ENCODE data around the gene TNFRSF18.

TNFRSF18 gene

DNA sequence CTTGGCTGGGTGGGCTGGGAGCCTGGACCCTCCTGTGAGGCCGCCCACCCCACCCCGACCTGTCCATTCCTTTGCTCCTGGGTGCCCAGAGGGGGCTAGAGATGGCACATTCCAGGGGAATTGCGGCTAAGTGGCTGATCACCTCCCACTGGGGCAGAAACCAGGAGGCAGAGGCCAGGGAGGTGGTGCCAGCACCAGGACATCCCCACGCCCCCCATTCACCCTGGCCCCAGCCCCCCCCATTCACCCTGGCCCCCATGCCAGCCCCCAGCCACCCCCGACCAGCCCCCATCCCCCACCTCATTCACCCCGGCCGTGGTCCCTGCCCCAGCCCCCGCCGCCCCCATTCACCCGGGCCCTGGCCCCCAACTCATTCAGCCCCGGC, 33.9 kb upstream of the TNFRSF18 start:
- DNase-seq: no peak

DNA sequence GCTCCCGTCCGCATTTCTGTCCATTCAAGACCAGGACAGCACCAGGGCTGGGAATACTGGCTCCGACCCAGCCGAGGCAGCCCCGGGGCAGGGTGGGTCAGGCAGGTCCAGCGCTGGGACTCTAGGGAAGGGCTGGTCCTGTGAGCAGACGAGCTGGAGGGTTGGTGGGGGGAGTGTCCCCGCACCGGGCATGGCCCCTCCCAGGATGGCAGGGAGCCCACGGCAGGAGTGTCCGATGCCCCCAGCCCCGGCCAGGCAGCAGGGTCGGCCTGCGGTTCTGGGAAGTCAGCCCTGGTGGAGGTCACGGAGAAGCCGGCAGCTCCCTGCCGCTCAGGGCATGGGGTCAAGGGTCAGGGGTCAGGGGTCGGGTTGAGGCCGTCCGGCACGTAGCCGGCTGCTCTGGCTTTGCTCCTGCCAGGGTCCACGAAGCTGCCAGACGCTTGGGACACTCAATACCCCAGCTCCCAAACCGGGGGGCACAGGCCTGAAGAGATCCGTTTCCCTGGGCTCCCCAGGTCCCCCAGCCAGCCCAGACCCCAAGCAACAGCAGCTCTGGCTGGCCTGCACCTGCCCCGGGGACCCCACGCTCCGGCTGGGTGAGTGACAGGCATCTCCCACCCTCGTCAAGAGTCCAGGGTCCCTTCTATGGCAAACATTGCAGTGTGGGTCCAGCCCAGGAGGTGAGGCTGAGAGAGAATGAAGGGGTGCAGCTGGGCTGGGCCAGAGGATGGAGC, 33.4 kb upstream of the TNFRSF18 start:
- DNase-seq: no peak

DNA sequence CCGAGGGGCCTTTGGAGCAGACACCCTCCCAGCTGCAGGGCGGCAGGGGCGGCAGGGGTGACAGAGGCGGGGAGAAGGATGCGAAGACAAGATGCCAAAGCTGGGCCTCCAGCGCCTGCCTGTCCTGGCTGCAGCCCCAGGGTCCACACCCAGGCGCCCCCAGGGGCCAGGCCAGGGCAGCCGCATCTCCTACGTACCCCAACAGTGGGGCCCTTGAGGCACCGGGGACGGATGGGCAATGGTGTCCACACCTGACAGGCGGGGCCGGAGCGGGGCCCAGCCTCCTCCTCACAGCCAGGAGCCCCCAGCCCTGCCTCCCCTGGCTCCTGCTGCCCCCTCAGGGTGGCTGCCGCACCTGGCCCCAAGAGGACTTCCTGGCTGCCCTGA, 32.8 kb upstream of the TNFRSF18 start:
- no peak for DNase-seq

DNA sequence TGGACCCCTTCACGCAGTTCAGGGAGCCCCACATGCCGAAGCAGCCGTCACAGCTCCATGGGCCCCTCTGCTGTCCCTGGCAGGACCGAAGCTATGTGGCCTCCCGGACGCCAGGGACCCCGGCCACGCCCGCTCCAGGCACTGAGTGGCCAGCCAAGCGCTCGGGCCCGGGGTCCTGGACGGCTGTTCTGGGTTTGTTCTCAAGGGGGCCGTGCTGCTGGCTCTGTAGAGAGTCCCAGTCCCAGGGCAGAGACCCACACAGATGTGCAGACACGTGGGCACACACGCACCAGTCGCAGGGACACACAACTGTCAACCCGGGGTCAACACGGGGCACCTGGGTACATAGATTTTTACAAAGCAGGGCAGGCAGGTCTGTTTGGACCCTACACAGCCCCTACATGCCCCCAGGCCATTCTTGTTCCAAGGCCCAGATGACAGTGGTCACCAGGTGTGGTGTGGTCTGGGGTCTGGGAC, 32.3 kb upstream of the TNFRSF18 start:
- no peak for DNase-seq

DNA sequence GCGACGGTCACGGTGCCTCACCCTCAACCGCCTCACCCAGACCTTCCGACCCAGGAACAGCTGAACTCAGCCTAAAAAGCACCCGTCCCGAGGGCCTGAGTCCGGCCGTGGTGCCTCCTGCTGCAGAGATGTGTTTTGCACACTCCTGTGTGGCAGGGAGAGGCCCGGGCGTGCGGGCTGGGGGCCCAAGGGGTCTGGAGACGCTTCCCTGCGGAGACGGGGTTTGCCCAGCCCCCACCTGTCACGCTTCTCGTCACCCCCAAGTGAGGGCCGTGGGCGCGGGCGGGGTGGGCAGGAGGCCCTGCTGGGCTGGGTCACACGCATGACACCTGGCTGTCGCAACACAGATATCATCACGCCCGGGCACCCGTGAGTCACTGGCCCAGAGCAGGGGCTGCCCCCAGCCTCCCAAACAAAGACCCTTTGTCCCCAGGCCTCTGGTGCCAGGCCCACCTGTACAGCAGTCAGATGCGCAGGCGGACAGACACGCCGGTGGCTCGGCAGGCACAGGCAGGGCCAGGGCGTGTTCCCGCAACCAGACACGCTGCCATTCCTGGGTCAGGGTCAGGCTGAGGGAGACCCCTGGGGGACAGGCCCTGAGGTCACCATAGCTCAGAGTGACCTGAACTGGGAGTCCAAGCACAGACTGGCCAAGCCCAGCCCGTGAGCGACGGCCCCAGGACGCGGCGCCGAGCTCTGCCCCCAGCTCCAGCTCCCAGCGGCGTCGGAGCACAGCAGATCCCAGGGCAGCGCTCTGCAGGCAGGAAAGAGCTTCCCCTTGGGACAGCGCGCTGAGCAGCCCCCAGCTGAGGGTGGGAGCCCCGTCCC, 31.7 kb upstream of the TNFRSF18 start:
- no peak for DNase-seq

DNA sequence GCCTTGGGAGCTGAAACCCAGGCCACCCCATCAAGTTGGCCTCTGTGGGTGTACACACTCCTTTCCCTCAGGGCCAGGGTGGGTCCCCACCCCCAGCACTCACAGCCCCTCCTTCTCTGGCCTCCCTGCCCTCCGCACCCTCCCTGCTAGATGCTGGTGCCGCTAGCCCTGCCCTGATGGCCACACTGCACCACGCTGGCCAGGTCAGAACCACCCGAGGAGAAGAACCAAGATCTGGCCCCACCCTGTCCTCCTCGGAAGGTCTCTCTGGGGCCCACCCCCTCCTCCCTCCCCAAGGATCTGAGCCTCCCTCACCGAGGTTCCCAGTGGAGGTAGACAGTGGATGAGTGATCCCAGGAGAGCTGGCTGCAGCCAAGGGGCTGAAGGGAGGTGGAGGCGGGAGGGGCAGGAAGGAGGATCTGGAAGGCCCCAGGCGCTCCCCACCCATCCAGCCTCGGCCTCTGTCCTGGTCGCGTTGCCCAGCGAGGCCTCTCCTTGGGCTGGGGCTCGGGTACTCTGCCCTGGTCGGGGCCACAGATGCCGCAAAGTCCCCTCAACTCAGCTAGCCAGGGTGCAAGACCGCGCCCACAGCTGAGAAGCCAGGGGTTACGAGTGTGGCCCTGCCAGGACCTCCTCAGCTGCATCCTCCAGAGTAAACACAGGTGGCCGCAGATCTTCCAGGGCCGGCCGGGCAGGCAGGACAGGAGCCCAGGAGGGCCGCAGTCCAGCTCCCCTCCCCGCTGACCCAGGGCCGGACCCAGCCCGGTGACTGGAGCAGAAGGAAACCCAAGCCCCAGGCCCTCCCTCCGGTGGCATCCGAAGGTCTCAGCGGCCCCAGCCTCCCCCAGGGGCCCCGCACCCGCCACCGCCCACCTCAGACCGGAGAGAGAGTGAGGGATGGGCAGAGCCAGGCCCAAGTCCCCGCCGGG, 30.8 kb upstream of the TNFRSF18 start:
- DNase-seq: no peak

DNA sequence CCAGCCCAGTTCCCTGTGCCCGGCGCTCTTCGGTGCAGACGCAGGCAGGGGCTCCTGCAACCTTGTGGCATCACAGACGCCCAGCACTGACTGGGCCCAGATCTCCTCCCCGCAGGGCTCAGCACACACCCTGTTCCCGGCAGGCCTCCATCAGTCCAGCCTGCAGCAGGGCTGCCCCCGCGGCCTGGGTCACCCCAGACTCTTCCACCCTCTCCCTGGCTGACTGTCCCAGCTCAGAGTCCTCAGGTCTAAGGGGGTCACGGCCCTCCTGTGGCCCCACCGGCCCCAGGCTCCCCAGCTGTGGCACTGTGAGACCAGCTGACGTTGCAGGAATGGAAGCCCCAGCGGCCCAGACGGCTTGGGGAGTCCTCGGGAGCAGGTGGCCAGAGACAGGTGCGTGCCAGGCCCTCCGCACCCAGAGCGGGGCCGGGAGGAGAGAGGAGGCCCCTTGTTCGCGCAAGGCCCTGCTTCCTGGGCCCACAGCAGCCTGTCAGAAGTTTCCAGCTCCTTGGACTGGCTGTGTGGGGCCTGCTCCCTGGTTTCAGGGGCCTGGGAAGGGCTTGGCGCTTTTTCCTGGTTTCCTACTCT, 29.9 kb upstream of the TNFRSF18 start:
- no peak for DNase-seq

DNA sequence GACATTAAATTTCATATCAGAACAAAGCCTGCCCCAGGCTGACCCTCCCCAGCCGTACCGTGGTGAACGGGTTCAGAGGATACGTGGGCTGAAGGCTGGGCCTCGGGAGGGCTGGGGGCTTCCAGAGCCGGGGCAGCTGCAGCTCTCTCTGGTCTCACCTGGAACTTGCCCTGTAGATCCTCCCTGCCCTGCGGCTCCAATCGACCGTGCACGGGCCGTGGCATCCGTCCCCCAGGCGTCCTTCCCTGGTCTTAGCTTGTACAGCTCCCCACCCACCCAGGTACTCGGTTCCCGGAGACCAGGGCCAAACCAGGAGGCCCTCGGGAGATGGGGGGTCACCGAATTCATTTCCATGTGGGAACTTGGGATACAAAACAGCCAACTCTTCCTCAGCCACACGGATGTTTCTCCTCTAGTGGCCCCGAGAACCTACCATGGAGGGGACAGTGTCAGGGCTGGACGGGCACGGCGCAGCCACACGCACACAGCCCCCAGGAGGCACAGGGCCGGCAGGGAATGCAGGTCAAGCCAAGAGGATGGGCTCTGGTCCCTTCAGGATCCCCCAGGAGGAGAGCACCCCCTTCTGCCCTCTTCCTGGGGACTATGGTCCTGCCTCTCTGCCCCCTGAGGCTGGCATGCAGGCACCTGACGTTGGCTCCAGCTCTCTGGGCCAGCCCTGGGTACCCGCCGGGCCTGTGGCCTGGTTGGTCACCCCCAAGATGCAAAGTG, 28.8 kb upstream of the TNFRSF18 start:
- no peak for DNase-seq

DNA sequence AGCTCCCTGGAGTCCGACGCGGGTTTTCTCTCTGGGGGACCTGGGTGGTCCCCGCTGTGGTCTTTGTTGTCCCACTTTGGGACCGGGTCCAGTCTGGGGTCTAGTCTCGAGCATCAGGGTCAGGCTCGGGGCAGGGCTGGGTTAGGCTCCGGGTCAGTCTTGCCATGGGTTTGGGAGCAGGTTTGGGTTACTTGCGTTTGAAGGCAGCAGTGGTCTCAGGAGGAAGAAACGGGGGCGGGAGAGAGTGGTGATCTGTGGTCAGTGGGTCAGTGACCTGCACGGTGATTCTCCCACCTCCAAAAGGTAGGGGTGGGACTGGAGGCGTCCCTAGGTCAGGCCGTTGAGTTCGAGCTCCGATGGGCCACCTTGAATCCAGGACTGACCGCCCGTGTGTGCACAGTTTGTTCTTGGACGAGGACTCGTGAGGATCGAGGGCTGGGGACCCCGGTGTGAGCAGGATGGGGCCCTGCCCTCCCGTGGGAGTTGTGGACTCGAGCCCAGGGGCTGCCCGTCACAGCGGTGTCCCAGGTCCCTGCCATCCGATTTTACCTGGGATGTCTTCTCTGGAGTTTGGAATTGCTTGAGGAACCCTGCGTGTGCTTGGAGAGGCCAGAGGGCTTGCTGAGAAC, 27.9 kb upstream of the TNFRSF18 start:
- no peak for DNase-seq

DNA sequence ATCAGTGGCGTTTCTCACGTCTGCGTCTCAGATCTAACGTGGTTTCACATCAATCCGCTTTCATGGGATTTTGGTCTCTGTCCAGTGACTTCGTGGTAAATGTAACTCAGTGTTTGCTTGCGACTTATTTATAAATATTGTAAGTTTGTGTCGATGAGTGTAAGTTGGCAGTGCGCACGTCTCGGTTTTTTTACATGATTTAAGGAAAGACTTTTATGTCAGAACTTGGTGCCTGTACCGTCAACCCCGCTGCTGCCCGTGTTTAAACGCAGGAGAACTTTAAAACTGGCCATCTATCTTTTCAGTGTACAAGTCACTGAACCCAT, 27.1 kb upstream of the TNFRSF18 start:
- DNase-seq: no peak

DNA sequence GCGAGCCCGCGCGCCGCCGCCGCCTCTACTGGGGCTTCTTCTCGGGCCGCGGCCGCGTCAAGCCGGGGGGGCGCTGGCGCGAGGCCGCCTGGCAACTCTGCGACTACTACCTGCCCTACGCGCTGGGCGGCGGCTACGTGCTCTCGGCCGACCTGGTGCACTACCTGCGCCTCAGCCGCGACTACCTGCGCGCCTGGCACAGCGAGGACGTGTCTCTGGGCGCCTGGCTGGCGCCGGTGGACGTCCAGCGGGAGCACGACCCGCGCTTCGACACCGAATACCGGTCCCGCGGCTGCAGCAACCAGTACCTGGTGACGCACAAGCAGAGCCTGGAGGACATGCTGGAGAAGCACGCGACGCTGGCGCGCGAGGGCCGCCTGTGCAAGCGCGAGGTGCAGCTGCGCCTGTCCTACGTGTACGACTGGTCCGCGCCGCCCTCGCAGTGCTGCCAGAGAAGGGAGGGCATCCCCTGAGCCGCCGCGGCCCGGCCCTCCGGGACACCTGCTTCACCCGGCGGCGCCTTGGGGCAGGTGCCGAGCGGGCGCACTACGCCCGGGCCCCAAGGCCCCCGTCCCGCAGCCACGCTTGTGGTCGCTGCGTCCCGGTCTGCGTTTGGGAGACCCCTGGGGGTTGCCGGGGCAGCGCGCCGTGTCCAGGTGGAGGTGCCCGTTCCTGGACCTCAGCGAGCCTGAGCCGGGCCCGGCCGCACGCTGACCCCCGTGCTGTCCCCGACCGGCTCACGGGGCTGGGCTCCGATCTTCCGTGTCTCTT, 26.6 kb upstream of the TNFRSF18 start:
- DNase-seq: no peak

DNA sequence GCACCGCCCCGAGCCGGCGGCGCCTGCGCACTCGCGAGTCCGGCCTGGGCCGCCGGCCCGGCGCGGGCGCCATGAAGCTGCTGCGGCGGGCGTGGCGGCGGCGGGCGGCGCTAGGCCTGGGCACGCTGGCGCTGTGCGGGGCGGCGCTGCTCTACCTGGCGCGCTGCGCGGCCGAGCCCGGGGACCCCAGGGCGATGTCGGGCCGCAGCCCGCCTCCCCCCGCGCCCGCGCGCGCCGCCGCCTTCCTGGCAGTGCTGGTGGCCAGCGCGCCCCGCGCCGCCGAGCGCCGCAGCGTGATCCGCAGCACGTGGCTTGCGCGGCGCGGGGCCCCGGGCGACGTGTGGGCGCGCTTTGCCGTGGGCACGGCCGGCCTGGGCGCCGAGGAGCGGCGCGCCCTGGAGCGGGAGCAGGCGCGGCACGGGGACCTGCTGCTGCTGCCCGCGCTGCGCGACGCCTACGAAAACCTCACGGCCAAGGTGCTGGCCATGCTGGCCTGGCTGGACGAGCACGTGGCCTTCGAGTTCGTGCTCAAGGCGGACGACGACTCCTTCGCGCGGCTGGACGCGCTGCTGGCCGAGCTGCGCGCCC, 25.9 kb upstream of the TNFRSF18 start, which contains the start of gene B3GALT6:
Gene B3GALT6, plus strand, starts transcription at position 30 of the 588 bp plus-strand sequence. Its CDS starts 42 bp downstream, at position 72.
- DNase-seq: no peak

DNA sequence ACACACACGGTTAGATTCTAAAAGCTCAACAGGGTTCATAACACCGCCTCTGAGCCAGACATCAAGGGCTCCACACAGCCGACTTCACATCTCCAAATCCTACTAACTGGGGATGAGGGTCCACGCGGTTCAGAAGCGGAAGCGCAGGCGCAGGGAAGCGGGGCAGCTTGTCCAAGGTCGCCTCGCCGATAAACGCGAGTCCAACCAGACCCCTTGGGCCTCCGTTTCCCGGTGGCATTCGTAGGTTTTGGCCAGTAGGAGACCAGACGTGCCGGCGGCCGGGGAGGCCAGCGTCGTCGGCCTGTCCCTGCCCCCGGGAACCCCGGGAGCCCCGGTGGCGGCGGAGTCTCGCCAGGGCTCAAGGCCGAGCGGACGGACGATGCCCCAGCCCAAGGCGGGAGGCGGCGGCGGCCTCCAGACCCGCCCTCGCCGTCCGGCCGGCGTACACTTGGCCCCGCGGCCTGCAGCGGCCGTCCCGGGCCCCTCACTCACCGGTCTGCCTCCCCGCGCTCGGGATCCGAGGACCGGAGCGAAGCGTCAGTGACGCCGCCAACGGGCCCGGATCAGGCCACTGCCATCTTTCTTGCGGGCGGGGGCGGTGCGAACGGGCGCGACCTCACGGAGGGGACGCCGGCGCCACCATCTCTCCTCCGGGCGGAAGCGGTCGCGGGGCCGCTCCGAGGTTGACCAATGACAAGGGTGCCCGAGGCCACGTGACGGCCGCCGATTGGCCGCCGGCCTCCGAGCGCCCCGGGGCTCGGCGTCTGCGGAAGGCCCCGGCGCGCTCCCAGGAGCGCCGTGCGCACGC, 25.2 kb upstream of the TNFRSF18 start, which contains the start of gene SDF4:
Gene SDF4, minus strand, starts transcription at position 602 of the 808 bp plus-strand sequence. CDS start 3,229 bp downstream, outside the sequence.
- peak; percentile 95 for DNase-seq

DNA sequence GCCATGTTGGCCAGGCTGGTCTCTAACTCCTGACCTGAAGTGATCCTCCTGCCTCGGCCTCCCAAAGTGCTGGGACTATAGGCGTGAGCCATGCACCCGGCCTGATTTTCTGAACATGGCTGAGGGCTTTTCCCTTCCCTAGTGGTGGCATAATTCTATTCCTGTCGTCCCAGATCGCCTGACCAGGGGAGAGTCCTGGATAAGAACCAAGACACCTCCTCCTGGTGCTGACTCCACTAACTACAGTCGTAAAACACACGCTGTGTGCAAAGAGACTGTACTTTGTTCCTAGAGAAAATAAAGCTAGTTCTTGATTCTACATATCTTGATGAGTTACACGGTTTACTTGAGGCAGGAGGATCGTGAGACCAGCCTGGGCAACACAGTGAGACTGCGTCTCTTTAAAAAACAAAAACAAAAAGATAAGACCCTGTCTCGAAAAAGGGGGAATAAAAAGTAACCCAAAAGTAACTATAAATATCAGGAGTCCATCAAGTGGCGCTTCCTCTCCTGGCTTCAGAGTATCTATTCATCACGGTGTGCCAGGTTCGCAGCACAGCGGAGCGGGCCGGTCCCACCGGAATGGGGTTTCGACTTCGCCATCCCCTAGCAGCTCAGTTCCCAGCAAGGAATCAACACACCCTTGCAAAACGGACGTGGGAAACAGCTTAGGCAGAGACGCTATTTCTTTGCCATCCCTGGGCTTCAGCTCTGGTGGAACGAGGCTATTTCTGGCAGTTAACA, 24.4 kb upstream of the TNFRSF18 start:
- no peak for DNase-seq

DNA sequence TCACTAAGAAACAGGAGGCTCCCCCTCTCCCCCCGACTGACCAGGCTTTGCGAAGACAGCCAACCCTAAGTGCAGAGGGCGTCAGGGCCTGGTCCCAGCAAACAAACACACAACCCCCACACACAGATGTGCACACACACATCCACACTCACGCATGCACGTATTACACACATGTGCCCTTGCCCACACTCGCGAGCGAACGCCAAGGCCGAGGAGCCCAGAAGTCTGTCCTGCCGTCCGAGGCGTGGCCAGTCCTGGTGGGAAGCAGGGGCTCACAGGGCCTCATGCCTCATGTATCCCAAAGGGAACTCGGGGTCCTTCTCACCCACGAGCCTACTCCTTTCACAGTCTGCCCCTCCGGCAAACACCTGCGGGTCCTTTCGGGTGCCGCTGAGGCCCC, 23.4 kb upstream of the TNFRSF18 start:
- no peak for DNase-seq

DNA sequence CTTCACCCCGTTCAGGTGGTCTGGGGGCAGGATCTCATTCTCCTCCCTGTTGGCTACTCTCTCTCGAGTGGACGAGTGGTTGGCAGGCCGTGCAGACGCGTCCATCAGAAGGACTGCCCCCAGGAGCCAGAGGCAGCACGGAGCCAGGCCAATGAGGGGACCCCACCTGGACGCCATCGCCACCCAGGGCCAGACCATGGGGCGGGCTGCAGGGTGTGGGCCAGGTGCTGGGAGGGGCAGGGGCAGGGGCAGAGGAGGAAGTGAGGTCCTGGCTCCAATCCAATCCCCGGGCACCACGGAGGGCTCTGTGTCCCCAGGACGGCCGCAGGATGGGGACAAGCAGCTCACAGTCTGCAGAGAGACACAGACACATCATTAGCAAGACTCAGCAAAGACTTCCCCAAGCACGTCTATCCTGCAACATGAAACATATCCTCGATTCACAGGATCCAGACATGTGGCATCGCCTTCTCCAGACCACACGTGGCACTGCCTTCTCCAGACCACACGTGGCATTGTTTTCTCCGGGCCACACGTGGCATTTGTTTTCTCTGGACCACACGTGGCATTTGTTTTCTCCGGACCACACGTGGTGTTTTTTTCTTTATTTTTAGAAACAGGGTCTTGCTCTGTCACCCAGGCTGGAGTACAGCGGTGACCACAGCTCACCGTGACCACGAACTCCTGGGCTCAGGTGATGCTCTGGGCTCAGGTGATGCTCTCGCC, 22.4 kb upstream of the TNFRSF18 start:
- no peak for DNase-seq

DNA sequence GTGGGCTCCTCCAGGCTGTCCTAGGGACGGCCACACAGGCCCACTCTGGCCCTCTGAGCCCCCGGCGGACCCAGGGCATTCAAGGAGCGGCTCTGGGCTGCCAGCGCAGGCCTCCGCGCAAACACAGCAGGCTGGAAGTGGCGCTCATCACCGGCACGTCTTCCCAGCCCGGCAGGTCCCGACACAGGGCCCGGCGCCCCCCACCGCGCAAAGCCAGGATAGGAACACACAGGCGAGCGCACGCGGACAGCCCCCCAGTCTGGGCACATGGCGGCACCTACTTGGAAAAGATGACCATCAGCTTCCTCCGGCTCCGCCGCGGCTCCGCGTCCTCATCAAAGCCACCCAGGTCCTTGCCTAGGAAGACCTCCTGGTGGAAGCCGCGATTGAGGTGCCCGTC, 21.8 kb upstream of the TNFRSF18 start:
- no peak for DNase-seq

DNA sequence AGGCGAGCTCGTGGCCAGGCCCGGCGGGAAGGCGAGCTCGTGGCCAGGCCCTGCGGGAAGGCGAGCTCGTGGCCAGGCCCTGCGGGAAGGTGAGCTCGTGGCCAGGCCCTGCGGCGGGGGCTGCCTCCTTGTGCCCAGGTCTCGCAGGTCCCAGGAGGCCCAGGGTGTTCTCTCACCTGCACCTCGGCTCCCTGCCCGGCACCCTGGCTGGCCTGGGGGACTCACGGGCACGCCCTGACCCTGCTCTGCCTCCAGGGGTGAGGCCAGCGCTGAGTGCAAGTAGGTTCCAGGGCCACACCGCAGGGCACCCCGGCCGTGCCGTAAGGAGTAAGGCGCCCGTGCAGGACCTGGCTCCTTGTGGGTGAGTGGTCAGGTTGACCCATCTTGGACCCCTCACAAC, 21.0 kb upstream of the TNFRSF18 start:
- DNase-seq: no peak

Data from activated gamma-delta T cell treated with Interleukin-2 at 50 U/mL for 16 hours (primary cell).